Endothelial cell of umbilical vein (primary cell): ENCODE measurements around the gene UGT1A3.

Experiments used
- CTCF ChIP-seq, 2 donors: IDR thresholded peaks; 1 replicate in 1 of 2; 2 replicates in 1 of 2; pipeline ENCODE4 v1.5.1; 2011; ENCODE audit warnings: low read length in 2 of 2, mild to moderate bottlenecking in 2 of 2, moderate library complexity in 2 of 2, control low read depth in 1 of 2, inconsistent platforms in 1 of 2, low read depth in 1 of 2; ENCODE audit not compliant: insufficient read depth in 1 of 2; ENCODE audit errors: extremely low read depth in 1 of 2
- POLR2A ChIP-seq: IDR thresholded peaks from 2 replicates; pipeline ENCODE4 v1.6.1; 2012; ENCODE audit warnings: low read depth, mild to moderate bottlenecking, control low read depth, low read length
- POLR2AphosphoS5 ChIP-seq: IDR thresholded peaks from 2 replicates; pipeline ENCODE4 v1.6.1; 2012; ENCODE audit warnings: low read depth, mild to moderate bottlenecking, control low read depth, low read length, moderate library complexity; ENCODE audit not compliant: insufficient read depth

GRCh38 chr2:233816334-233816733 is 87.5 kb downstream of the UGT1A3 start:
- TF ChIP-seq POLR2AphosphoS5 (no peak), CTCF (IDR thresholded peaks at IDR 0.05; ENCODE audit: extremely low read depth in 1 of 2, insufficient read depth in 1 of 2, low read depth in 1 of 2, low read length in 2 of 2) (no peak), POLR2A (no peak)
